CD4-positive, alpha-beta T cell treated with Interleukin-15 for 4 hours (primary cell): ENCODE measurements around the gene NARS2.

Experiments used
- DNase-seq: peaks from one replicate; pipeline ENCODE4 v3.0.0-alpha.2; 2020; ENCODE audit warnings: low spot score

The NARS2 gene

DNA sequence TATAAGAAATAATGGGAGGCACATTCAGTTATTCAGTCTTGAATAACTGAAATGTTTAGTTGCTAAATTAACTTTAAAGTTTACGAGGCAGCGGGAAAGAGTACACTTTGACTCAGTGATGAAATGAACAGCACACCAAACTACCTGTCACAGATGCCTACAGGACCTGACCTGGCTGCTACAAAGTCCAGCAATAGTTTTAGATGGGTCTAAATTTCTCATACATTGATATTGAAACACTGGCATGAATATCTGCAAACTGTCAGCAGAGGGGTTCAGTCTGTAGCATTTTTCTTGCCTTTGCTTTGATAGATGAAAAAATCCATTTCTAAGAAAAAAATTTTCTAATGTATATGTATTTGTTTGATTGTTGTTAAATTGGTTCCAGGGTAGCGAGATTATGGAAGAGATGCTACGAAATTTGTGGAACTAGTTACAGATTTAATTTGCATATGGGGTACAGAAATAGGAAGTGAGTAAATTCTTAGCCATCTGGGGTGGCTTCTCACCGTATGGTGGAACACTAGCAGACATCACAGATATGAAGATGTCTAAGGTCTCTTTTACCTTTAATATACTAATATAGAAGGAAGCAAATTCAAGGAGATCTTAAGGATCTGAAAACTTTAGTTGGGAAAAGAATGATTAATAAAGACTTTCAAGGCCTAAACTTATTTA is 136.2 kb downstream of the NARS2 start:
- DNase-seq, result no peak

DNA sequence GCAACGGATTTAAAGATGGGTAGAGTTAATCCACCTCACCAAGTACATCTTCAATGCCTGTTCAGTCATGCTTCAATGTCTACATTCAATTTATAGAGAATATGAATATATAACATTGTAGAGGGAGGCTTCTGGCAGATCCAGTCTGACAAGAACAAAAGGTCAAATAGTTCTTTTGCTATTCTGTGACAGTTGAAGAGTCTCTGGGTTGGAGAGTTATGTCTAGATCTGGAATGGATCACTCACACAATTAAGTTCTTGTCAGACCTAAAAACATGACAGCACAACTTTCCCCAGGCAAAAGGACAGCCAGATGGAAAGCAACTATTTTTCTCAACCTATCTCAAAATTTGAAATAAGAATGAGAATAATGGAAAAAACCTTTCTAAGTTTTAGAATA is 141.7 kb downstream of the NARS2 start:
- DNase-seq, result no peak

DNA sequence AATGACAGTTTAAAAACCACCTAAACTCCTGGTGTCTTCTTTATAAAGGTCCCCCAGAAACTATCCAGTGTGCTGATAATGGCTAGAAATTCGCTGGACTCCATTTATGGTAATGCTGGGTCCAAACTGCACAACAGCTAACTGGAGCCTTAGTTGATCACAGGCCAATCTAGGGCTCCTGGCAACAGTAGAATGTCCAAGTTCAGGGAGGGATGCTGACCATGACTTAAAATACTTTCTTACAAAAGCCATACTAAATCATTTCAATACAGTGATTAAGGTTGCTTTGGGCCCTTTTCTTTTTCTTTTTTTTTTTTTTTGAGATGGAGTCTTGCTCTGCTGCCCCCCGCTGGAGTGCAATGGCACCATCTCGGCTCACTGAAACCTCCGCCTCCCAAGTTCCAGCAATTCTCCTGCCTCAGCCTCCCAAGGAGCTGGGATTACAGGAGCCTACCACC is 142.6 kb downstream of the NARS2 start:
- no peak for DNase-seq

DNA sequence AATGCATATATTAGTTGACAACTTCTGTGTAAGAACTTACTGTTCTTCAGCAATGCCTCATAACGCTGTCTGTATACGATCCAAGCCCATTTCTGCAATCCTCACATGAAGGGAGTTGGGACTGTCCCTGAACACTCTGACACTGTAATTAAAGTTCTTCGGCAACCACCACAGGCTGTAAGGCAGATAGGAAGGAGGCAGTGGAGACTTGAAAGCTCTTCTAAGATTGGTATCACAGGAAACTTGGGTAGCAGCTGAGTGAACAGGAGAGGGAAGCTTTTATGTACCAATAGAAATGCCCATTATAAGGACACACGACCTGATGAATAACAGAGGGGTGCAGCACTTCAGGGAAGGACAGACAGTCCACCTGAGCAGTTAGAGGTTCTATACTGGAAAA is 145.0 kb downstream of the NARS2 start:
- no peak for DNase-seq

DNA sequence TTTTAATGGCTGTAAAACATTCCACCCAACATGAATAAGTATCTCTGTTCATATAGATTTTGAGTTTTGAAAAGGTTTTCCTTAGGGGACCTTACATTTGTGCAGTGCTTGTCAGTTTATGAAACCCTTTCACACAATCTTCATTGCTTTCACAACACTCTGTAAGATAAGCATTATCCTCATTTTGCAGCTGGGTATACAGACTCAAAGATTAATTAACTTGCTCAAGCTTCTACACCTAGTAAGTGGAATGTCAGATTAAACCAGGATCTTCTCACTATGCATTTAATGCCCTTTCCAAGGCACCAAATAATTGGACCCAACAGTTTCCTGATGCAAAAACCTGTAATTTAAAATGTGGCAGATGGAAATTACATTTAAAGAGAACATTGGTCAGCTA is 145.5 kb downstream of the NARS2 start:
- DNase-seq, result no peak

DNA sequence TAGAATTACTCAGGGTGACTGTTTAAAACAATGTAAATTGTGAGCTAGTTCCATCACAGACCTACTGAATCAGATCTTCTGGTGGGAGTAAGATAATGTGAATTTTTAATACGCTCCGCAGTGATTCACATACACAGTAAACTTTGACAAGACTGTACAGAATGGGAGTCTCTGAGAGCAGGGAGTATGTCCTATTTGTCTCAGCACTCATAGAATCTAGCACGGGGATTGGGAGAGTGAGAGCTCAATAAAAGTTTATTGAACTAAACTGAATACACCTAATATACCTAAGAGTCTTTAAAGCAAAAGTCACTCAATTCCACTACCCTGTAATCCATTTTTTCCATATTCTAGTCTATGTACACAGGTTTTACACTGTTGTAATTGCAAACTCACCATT is 145.9 kb downstream of the NARS2 start:
- DNase-seq, result no peak

DNA sequence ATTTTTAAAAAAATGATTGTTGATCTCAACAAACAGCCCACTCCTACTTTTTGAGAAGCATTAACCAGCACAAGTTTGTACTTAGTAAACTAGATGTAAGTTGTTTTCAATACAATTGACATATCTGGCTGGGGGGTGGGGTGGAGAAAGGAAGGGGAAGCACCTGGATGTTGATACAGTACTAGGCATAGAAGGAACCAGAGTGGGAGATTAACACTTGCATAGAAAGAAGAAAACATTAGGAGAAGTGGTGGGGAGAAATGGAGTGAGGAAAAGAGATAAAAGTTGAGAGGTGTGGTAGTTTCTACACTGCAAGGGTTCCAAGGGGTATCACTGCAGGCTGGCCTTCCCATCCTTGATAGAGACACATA is 146.4 kb downstream of the NARS2 start:
- DNase-seq, result no peak

DNA sequence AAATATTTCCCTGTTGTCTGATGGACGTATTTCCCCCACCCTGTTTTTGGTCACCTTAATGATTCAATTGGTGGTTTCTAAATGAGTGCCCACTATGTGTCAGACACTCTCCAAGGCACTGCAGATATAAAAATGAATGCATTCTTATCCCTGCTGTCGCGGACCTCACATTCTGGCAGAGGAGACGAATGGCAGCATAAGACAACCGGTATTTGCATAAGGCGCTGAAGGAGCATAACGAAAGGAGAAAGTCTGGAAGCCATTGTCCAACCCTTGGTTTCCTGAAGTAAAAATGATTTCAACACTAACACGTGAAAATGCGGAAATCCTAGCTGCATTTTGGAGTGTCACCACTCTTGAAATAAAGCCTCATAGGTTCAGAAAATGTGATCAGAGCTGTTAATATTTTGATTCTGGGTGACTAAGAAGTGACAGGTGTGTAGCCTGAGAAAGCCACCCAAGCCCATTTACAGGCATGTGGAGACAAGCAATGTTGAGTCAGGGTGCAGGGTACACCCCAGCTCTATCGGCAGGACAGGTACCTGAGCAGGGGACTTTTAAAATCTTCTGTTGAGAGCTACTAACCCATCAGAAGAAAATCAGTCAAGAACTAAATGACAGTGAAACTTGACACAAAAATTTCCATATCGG is 146.9 kb downstream of the NARS2 start:
- no peak for DNase-seq

DNA sequence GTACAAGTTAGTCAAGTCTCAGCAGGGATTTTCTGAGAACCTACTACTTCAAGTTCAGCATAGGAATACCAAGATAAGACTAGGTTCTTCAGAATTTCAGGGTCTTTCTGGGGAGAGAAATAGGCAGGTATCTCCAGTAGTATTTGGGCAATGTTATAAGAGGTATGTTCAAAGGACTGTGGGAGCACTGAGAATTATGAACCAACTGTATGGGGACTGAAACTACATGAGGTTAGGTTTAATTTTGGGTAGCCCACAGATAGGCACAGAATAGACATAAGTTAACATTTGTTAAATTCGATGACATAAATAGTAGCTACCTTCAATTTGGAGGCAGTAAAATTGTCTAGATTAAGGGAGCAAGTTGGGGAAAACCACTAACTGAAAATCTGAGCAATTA is 147.8 kb downstream of the NARS2 start:
- DNase-seq, result no peak

DNA sequence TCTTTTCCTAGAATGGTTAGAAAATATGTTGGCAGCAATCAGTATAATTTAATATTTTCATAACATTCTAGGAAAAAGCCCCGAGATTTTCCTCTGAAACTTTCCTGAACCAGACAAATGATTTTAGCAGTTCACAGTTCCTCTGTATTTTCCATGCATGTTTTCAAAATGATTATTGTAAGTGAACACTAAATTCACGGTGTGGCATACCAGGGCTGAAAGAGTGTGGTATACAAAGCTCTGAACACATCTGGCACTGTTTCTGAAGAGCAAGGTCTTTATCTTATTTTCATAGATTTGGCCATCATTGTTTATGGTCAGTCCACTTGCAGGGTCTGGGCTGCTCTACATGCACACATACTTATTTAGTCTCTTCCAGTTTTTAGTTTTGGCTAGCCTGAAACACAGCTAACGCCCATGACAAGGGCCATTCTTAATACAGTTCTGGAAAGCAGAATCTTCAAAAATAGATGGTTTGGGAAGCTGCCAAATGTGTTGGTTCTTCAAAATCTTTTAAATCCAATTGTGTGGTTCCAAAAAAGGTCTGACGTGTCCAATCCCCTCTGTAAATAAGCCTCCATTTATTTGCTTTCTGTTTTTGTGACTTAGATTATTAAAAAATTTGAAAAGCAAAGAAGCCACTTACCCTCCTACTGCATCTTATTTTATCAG is 149.1 kb downstream of the NARS2 start:
- DNase-seq, result no peak

DNA sequence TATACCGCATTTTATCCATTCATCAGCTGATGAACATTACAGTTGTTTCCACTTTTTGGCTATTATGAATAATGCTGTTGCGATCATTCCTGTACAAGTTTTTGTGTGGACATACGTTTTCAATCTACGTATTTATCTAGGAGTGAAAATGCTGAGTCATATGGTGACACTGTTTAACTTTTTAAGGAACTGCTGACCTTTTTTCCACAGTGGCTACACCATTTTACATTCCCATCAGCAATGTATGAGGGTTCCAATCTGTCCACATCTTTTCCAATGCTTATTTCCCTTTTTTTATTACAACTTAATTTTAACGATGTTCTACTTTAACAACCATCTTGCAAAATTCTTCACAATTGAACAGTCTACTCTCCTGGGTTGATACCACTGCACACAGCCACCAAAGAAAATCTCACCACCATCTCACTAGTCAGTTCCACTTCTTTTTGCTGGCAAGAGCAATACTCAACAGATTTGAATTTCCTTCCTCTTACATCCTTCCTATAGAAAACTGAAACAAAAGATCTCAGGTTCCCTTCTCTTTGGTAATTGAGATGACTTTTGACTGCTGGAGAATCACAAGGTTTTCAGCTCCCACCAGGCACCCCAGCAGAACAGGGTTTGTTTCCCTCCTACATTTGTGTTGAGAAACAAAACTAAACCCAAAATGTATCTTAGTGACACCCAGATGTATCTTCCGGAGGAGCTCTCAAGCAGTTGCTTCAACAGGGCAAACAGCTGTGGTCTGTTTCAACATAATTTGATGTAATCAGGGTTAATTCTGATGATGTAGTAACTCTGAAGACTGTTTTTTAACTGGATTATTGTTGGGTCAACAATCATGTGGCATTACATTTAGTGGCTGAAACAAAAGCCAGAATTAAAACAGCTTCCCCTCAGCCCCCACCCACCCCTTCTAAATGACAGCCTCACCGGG is 150.1 kb downstream of the NARS2 start:
- no peak for DNase-seq

DNA sequence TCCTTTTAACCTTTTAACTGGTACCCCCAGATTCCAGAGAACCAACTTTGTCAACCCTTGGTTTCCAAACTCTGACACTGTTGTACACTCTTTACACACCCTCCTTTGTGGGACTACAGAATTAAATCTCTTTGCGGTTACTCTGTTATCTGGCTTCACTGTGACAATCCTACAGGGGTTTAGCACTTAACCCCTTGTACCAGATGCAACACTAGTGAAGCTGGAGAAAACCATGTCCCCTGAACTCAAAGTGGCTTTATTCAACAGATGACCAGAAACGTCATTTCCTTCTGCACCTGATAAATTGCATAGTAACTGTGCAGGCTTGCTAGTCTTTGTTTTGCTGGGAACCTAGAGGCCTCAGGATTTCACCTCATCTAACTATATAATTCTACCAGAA is 151.4 kb downstream of the NARS2 start:
- no peak for DNase-seq

DNA sequence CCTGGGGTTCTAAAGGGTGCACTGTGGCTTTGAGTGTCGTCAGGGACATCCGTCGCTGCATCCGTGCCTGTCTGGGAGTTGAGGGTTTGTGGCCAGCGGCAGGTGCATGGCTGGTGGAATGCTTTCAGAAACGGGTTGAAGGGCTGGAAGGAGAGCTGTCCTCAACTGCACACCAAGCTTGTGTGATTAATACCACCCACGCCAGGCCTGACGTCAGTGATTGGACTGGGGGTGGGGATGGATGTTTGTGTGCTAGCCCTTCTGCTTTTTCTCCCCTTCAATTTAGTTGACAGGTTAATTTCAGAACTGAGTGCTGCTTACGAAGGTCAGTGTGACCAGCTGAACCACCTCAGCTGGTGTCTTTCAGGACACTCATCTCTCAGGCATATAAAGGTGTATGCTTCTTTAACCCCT is 153.9 kb downstream of the NARS2 start:
- DNase-seq, result no peak

DNA sequence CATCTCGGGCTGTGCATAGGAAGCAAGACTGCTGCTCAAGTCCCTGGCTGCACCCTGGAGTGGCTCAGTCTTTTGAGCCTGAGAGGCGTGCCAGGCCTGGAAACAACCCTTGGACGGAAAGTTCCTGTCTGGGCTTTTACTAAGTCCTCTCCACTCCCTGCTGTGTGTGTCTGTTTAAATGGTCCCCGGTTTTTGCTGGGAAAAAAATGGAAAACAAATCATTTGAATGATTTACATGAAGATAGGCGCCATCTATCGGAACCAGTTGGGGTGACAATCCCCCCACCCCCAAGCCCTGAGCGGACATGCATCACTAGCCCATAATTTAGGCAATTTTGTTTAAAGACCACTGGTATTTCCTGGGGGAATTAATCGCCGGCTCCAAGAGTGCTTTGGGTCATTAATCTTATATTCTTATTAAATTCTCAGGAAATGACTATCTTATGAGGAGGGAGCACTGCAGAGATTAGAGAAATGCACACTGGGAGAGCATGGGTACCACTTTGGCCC is 154.4 kb downstream of the NARS2 start:
- peak; percentile 48 for DNase-seq

DNA sequence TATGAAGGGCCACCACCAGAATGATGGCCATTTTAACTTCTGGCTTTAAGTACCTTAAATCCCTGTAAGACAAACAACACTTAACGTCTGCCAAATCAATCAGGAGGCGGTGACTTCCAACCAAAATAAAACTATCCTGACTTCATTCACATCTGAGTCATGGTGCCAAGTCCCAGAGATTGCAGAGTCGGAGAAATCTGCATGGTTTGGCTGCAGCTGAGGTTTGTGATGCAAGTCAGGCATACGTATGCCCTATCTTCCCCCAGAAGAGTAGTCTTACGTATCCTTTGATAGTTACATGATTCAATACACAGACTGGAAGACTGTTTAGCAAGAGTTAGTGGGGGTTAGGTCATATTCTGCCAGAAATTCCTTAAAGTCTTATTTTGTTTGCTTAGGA is 155.3 kb downstream of the NARS2 start:
- DNase-seq, result no peak

DNA sequence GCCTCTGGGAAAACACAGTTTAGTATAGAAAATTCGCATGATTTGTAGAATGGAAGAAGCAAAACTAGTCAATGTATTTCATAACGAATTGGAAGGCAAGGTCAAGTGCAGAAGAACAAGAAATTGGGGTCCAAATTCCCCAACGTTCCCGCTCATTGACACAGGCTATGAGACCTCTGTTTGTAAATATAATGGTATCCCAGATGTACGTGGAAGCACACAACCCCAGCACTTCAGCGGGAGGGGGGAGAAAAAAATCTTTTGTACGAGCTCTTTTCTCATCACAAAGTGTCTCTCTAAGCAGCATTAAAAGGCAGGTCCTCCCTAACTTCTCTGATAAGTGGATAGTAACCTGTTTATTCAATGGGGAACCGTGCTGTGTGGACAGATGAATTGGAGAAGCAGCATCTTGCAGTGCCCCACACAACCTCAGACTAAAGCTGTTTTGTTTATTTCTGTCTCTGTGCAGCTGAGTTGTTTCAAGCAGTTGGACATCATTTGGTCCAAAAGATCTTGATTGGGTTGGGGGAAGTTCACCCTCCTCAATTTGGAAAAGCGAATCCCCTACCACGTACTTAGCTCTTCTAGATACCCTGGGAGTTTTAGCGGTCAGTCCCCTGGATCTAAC is 156.0 kb downstream of the NARS2 start:
- no peak for DNase-seq

DNA sequence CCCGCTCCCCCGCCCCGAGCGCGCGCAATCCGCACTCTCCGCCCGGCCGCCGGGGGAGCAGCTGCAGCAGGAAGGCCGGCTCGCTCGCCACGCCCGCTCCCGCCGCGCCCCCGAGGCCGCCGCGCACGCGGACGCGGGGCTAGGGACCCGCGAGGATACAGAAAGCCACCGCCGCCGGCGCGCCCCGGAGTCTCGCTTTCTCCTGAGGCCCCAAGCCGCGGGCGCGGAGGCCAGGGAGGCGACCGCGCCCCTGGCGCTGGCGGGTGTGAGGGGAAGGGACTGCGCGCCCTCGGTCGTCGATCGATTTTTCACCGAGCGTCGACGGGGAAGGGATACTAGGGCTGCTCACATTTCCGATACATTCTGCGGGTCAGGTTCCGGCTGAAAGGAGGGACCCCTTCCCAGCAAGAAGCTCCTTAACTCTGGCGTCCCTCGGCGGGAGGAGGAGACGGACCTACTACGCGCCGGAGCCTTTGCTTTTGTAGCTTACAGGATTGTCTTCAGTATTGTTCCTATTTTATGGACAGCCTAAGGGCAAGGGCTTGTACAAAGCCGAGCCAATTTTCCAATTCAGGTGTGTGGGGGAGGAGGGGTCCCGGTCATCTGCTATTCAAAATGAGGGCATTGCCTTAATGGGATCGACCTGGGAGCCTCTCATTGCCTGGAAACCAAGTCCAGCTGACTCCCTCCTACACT is 156.6 kb downstream of the NARS2 start:
- peak; percentile 74 for DNase-seq

DNA sequence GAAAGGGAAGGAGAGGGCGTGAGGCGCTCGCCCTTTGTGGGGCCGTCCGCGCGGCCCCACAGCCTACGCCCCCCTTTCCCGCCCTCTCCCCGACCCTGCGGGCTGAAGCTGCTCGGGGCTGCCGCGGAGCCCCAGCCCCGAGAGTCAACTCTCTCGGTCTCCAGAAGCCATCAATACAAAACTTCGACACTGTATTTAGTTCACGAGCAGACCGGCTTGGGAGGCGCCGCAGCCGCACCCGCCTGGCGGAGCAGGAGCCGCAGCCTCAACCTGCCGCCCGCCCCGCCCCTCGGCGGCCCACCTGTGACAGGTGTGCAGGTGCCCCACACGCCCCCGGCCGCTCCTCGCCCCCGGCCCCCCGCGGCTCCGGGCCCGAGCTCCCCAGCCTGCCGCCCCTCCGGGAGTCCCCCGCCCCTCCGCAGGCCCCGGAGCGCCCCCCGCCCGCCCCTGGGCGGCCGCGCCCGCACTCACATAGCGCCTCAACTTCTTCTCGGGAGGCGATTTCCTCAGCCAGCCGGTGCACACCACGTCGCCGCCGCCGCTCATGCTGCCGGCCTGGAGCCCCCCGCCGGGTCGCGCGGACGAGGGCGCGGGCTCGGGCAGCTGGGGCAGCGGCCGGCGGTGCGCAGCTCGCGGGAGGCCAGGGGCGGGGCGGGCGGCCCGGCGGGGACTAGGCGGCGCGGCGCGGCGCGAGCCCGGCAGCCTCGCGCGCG is 157.3 kb downstream of the NARS2 start, which contains the start of gene GAB2:
TSS of gene GAB2 (minus strand) at position 646 of the 713 bp plus-strand sequence. CDS start at position 546, 100 bp downstream.
- DNase-seq, result peak; percentile 13

DNA sequence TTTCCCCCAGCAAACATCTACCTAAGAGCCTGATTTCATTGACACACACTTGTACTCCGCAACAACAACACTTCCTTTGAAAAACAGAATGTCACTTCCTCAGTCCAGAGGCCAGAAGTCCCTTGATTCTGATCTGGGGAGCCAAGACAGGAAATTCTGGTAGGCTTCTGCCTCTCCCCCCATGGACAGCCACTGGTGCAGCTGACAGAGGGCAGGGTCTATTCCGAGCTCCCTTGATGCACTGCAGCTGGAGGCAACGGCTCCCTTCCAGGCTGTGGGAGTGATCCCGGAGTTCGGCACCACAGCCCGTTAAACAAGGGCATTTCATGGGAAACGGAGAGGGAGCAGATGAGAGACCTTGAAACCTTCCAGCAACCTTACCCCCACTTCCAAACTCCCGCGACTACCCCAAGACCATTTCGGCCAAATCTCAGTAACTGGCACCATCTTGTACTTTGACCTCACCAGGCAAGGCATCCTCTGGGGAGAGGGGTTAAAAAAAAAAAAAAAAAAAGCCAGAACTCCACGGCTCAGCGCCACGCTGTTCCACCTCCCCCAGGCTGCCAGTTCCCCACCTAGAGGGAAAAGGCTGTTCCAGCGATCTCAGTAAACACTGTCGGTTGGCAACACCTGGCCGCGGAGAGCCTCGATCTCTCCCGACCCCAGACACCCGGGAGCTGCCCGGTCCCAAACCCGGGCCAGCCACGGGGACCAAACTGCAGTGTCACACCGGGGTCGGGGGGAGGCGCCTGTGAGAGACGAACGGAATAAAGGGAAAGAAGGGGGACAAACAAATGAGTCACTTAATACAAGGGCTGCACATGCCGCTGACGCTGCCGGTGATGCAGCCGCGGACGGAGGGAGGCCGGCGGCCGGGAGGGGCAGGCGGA is 158.1 kb downstream of the NARS2 start:
- DNase-seq, result peak; percentile 81
